Heart right ventricle (tissue), 16 donors: ENCODE measurements around the gene MBP. TPM values are rescaled to one million over a fixed set of nuclear protein-coding genes. Genes with fewer than 3 reads are reported as not detected.

Experiments
- ATAC-seq, 8 donors: fragments of 200-7000 bp; cut with Tn5 transposase; one replicate each; pipeline ENCODE4 v1.9.1; 2020; ENCODE audit warnings: mild to moderate bottlenecking in 8 of 8, moderate library complexity in 8 of 8, moderate number of reproducible peaks in 1 of 8
- DNase-seq, 2 donors: peaks; one replicate each; pipeline ENCODE4 v3.0.0-alpha.2; 2020
- H3K27ac ChIP-seq, 10 donors: fragments of 200-600 bp; sonication (generic) in 2 of 10; one replicate each; pipeline versions ENCODE4 v1.5.0 to v1.8.0; 2020 to 2022; ENCODE audit warnings: mild to moderate bottlenecking in 3 of 10
- H3K27me3 ChIP-seq, 7 donors: fragments of 200-600 bp; one replicate each; pipeline ENCODE4 v1.8.0; 2021 to 2022; ENCODE audit warnings: mild to moderate bottlenecking in 2 of 7
- H3K36me3 ChIP-seq, 9 donors: fragments of 200-600 bp; sonication (generic) in 1 of 9; one replicate each; pipeline versions ENCODE4 v1.5.0 to v1.8.0; 2020 to 2022; ENCODE audit warnings: mild to moderate bottlenecking in 2 of 9
- H3K4me1 ChIP-seq, 9 donors: fragments of 200-600 bp; sonication (generic) in 1 of 9; one replicate each; pipeline versions ENCODE4 v1.5.0 to v1.8.0; 2020 to 2022; ENCODE audit warnings: mild to moderate bottlenecking in 4 of 9
- H3K4me3 ChIP-seq, 10 donors: fragments of 200-600 bp; sonication (generic) in 2 of 10; one replicate each; pipeline versions ENCODE4 v1.5.0 to v1.8.0; 2020 to 2022; ENCODE audit warnings: mild to moderate bottlenecking in 7 of 10, moderate library complexity in 2 of 10
- H3K9me3 ChIP-seq, 11 donors: fragments of 200-600 bp in 10 of 11; sonication (generic) in 2 of 11; one replicate each; pipeline versions ENCODE4 v1.5.0 to v1.8.0; 2013 to 2022; ENCODE audit warnings: mild to moderate bottlenecking in 2 of 11, control low read depth in 1 of 11, moderate library complexity in 1 of 11
- CTCF ChIP-seq, 9 donors: fragments of 200-600 bp; sonication (generic) in 2 of 9; IDR thresholded peaks; one replicate each; pipeline versions ENCODE4 v1.5.0 to v1.8.0; 2021 to 2022; ENCODE audit warnings: antibody characterized with exemption in 9 of 9, mild to moderate bottlenecking in 5 of 9, moderate library complexity in 1 of 9
- WGBS, 2 donors: extraction: QIAGEN DNeasy Blood & Tissue Kit; methylation state at CpG; one replicate each; pipeline ENCODE4 v1.1.7; 2013; ENCODE audit warnings: inconsistent platforms in 1 of 2; 5-methylcytosine and 5-hydroxymethylcytosine counted together
- intact Hi-C, 10 donors: fragments of 100-400 bp; cut with DNase I; formaldehyde crosslinking; loops; one replicate each; pipeline versions ENCODE4 v1.11.1 to v1.14.2; 2022
- polyA plus RNA-seq, 2 donors: library from polyadenylated mRNA; stranded (reverse); fragments of 200-250 nt; gene quantifications; one replicate each; pipeline ENCODE4 v1.2.3, GENCODE V29; 2013
- total RNA-seq, 10 donors: library from RNA; stranded (reverse); fragmentation: NEBNext Ultra II Directional in 3 of 10; extraction: Animal tissue kit (Norgen Biotek cat#: 25700) in 3 of 10; gene quantifications; one replicate each; pipeline versions ENCODE4 v1.2.1 to v1.2.4, GENCODE V29; 2021 to 2023
- donor health status: Arrhythmogenic right ventricular cardiomyopathy.
- donor health status: ischemic (EF 13 %, LVEDD 7.1; RV severe dilation, severe dysfunction).
- donor health status: healthy with polysubstance abuse.
- donor health status: DM: no; HTN: yes; CAD: no.
- donor health status: DM: no; HTN: no; CAD: no.
- donor health status: ischemic (EF 25% LVEDD 6.9; RV normal size, moderate dysfunction).
- donor health status: ischemic (EF 25% LVEDD 5.7; RV mildly dilated, moderate dysfunction).
- donor health status: healthy.
- donor health status: DM: yes; HTN: yes; CAD: no.
- donor health status: Ischemic cardiomyopathy.
- donor health status: ischemic (EF 35%, LVEDD 5.7; RV mildly dilated, moderate dysfunction).
- donor health status: nonischemic (EF 11% LVEDD 7.7; RV severe dilation, severe dysfunction).
- donor health status: DM: yes; HTN: yes; CAD: no.
- donor health status: PGD.
- donor health status: ischemic (EF 29% LVEDD 5.4; RV normal size, mild dysfunction).
- donor health status: nonischemic (EF 23%, LVEDD 6.1; RV moderate dilation, normal function).

The MBP gene
- total and polyA plus RNA-seq, 12 donors, result 3.0 to 70.8 (median 43.9) TPM

DNA sequence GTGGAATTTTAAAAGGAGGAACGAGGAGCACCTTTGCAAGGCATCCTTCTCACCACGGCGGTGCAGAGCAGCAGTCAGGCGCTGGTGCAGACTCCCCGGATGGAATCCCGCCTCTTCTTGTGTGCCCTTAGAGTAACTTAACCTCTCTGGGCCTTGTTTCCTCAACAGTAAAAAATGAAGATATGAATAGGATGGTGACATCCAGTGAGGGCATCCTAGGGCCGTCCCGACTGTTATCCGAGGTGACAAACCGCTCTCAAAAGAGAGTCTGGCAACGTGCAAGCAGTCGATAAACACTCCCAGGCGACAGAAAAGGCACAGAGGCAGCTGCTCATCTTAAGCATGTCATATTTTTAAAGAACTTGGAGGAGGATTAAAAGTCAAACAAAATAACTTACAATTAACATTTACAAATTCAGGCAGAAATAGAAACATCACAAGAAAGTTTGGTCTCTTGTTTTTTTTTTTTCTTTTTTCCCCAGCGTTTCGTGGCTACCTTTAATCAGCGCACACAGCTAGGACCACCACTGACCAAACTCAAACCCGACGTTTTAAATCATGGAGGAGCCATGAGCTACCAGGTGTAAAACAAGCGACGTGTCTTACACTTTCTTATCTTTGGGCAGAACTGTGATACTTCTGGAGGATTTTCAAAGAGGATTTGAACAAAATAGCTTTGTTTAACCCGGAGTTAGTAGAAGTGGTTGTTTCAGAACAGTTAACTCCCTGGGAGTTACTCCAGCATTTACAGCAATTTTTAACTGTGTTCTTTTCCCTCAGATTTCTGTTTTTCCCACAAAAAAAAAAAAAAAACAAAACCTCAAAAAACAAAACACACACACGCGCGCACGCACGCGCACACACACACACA, 2.1 kb downstream of the MBP start:
- no peaks in the 10 kb centered on the region for H3K9me3 ChIP-seq
- intact Hi-C loops, result loop anchor here in 7 of 10 donors (5.0 to 10.0 kb wide), 6 partner anchors 53 to 126 kb away; no protein-coding TSS in a partner anchor
- H3K27me3 ChIP-seq, result peaks cover 0 to 41% (median 12%) of the 10 kb centered on the region in 7 donors
- ATAC-seq (no peak), DNase-seq (no peak)
- peaks cover 0 to 8% (median 0%) of the 10 kb centered on the region in 9 donors for H3K36me3 ChIP-seq
- H3K4me3 ChIP-seq, result peak overlapping the region in 9 of 10 donors; percentile 54 to 92 (median 82)
- H3K4me1 ChIP-seq, result peaks cover 5 to 72% (median 57%) of the 10 kb centered on the region in 9 donors
- H3K27ac ChIP-seq, result peak overlapping the region in 6 of 10 donors; percentile 21 to 99 (median 90)
- no peak for TF ChIP-seq CTCF (IDR thresholded peaks at IDR 0.05)
- WGBS, 2 donors, result 62 to 63% methylated on average over 27 of the region's 27 CpGs

GRCh38 chr18:77129150-77129551, 3.4 kb downstream of the MBP start:
- WGBS, 2 donors, result 66 to 74% methylated on average over 7 of the region's 7 CpGs
- H3K27me3 ChIP-seq, result peaks cover 0 to 41% (median 12%) of the 10 kb centered on the region in 7 donors
- no peak overlapping the region for H3K4me3 ChIP-seq
- DNase-seq, result no peak
- H3K4me1 ChIP-seq, result peaks cover 8 to 79% (median 63%) of the 10 kb centered on the region in 9 donors
- ATAC-seq, result peak in 3 of 8 donors; percentile 27 to 39 (median 31)
- no peaks in the 10 kb centered on the region for H3K9me3 ChIP-seq
- no peak for TF ChIP-seq CTCF (IDR thresholded peaks at IDR 0.05)
- intact Hi-C loops, result loop anchor here in 1 of 10 donors (5.0 kb wide), 1 partner anchor 117 kb away; no protein-coding TSS in a partner anchor
- H3K36me3 ChIP-seq, result peaks cover 0 to 8% (median 0%) of the 10 kb centered on the region in 9 donors
- H3K27ac ChIP-seq, result peak overlapping the region in 7 of 10 donors; percentile 19 to 99 (median 61)

DNA sequence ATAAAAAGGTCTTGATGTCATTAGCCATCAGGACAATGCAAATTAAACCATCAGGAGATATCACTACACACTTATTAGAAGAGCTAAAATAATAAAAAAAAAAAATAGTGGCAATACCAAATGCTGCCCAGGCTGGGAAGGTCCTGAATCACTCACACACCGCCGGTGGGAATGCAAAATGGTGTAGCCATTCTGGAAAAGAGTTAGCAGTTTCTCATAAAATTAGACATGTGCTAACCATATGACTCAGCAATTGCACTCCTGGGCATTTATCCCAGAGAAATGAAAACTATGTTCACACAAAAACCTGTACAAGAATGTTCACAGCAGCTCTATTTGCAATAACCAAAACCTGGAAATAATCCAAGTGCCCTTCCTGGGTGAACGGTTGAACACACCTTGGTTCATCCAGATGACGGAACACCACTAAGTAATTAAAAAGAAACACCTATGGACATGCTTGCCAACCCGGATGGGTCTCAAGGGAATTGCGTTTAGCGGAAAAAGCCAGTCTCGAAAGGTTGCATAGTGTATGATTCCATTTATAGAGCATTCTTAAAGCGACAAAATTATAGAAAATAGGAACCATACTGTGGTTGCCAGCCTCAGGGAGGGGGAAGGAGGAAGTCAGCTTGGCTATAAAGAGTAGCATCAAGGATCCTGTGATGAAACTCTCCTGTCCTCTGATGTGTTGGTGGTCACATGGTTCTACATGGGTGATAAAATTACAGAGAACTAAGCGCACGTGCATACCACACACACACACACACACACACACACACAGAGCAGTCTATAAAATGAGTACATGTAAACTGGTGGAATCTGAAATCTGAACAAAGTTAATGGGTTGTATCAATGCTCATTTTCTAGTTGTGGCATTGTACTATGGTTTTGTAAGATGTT, 4.6 kb downstream of the MBP start:
- no peaks in the 10 kb centered on the region for H3K9me3 ChIP-seq
- 71 to 79% methylated on average over 11 of the region's 11 CpGs for WGBS, 2 donors
- peaks cover 0 to 40% (median 12%) of the 10 kb centered on the region in 7 donors for H3K27me3 ChIP-seq
- peak in 5 of 8 donors; percentile 10 to 37 (median 24) for ATAC-seq
- DNase-seq, result peak in 1 of 2 donors; percentile 40
- peak overlapping the region in 2 of 10 donors; percentile 3 to 38 for H3K4me3 ChIP-seq
- TF ChIP-seq CTCF (IDR thresholded peaks at IDR 0.05), result no peak
- peaks cover 6 to 79% (median 52%) of the 10 kb centered on the region in 9 donors for H3K4me1 ChIP-seq
- peaks cover 0 to 8% (median 0%) of the 10 kb centered on the region in 9 donors for H3K36me3 ChIP-seq
- intact Hi-C loops, result loop anchor here in 1 of 10 donors (5.0 kb wide), 1 partner anchor 116 kb away; no protein-coding TSS in a partner anchor
- peak overlapping the region in 6 of 10 donors; percentile 17 to 99 (median 63) for H3K27ac ChIP-seq
